ENCODE measurements around the gene C1orf226.

DNA sequence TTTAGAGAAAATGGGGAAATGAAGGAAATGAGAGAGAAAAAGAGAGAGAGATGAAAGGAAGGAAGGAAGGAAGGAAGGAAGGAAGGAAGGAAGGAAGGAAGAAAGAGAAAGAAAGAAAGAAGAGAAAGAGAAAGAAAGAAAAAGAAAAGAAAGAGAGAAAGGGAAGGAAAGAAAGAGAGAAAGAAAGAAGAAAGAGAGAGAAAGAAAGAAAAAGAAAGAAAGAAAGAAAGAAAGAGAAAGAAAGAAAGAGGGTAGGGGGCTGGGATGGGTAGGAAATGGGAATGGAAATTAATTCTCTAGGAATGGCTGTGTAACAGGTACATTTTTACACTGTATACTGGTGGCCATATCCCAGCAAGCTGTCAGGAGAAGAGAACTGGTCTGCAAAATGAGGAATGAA lies 34.7 kb downstream of the C1orf226 start:
- TF ChIP-seq FOXP2 (optimal IDR thresholded peaks at IDR 0.05; ENCODE audit: control extremely low read depth, extremely low read length, insufficient read depth) = no peak
- TF ChIP-seq EZH2 (IDR thresholded peaks at IDR 0.05) = no peak
- TF ChIP-seq POLR2AphosphoS5 (IDR thresholded peaks at IDR 0.05; ENCODE audit: borderline replicate concordance, low read depth, low read length) = no peak

Measured in SK-N-MC (cell line).